ENCODE measurements around the gene ST6GALNAC4. TPM values are rescaled to one million over a fixed set of nuclear protein-coding genes. Genes with fewer than 3 reads are reported as not detected.

Gene ST6GALNAC4, protein sequence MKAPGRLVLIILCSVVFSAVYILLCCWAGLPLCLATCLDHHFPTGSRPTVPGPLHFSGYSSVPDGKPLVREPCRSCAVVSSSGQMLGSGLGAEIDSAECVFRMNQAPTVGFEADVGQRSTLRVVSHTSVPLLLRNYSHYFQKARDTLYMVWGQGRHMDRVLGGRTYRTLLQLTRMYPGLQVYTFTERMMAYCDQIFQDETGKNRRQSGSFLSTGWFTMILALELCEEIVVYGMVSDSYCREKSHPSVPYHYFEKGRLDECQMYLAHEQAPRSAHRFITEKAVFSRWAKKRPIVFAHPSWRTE
- 5.2 and 7.4 TPM in 2 replicates for total RNA-seq (2014; rRNA removed; shearing (Covaris generic))
- polyA plus RNA-seq (2015; cell fraction: cytosol; rRNA removed) = 17.9 and 18.1 TPM in 2 replicates
- 6.6 and 7.9 TPM in 2 replicates for polyA plus RNA-seq (2015; cell fraction: nucleus; rRNA removed)

DNA sequence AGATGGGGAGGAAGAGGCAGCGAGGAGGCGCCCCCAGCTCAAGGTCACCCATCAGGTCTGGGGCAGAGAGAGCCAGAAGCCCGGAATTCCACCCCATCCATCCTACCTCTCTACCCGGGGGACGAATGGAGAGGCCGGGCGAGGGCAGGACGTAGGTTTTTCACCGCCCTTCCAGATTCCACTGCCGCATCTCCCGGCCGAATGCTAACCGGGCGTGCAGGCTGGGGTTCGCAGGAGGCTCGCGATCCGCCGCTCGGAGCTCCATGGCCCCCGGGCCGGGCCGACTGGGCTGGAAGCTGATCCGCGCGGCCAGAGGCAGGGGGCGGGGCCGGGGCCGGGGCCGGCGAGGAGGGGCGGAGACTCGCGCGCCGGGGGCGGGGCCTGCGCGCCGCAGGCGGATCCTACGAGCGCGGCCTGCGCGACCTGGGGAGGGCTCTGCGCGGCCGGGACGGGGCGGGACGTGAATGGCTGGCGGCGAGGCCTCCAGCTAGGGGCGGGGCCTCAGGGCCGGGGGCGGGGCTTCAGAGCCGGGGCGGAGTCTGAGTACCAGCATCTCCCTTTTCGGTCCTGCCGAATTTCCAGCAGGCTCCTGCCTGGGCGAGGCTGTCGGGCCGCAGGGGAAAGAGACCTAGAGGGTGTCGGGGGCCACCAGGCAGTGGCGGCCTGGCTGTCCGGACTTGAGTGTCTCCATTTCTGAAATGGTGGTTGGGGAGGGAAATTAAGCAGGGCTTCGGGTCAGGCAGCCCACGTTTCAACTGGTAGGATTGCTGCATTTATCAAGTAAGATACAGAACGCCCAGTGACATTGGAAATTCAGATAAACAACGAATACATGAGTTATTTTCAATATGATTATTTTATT, at the start of gene ST6GALNAC4:
Gene ST6GALNAC4, minus strand, starts transcription at position 322 of the 862 bp plus-strand sequence. CDS start 622 bp downstream, outside the sequence.
- peak; percentile 77 for DNase-seq (ENCODE audit: low read depth, low spot score)

DNA sequence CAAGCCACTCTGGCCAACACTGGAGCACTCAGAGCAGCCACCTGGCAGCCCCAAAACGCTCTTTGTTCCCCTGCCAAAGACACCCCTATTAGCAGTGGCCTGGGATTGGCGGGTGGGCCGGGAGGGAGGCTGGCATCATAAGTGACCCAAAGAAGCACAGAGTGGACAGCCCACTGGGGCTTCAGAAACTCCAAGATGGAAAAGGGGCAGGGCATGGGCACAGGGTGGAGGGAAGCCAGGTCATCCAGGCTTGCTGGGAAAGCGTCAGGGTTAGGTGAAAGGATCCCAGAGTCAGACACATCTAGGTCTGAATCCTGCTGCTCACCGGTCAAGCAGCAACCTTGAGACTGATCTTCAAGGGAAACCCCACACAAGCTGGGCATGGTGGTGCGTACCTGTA, 49.1 kb upstream of the ST6GALNAC4 start:
- in situ Hi-C loops (cut with HindIII; ENCODE audit: low pct_unique_long_range_greater_than_20kb, low sequenced_read_pairs) = no loop called here
- DNase-seq (ENCODE audit: low read depth, low spot score) = no peak

More for the DNA sequence above, at the start of gene ST6GALNAC4:
- in situ Hi-C loops (cut with HindIII; ENCODE audit: low pct_unique_long_range_greater_than_20kb, low sequenced_read_pairs) = no loop called here

DNA sequence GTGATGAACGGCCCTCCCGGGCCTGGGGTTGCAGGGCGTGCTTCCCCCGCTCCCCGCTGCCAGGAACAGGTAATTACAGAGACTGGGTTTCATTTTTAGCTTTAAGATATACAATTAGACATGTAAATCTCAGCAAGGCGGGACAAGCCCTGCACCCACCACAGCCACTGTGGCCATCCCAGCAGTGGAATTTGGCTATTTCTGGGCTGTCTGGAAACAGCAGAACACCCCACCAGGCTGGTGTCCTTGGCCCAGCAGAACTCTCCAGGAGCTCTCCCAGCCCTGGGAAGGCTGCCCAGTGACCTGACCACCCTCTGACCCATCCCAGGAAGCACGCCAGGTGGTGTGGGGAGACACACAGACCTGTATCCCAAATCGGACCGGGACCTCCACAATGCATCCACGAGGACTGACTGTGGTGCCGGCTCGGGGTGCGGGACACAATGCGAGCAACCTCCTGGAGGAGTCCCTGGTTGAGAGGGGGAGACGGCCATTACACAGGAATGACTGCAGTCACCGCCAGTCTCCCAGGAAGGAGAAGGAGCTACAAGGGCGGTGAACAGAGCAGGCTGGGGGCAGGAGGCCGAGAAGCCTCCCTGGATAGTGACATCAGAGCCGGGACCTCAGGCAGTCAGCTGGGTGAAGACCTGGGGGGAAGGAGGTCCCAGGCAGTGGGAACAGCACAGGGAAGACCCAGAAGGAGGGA, 46.7 kb upstream of the ST6GALNAC4 start:
- DNase-seq (ENCODE audit: low read depth, low spot score) = no peak
- in situ Hi-C loops (cut with HindIII; ENCODE audit: low pct_unique_long_range_greater_than_20kb, low sequenced_read_pairs) = no loop called here

DNA sequence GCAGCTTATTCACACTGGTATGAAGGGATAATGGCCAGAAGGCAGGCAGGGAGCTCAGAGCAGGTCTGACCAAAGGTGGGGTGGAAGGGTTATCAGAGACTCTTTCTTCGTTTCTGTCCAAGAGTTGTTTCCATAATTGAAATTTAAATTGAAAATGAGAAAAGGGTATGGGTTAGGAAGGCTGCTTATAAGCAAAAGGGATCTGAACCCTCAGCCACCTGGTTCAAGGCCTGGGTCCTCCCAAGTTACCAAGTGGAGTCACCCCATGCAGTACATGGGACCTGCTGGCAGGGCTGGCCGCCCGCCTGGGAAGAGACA, 46.2 kb upstream of the ST6GALNAC4 start:
- in situ Hi-C loops (cut with HindIII; ENCODE audit: low pct_unique_long_range_greater_than_20kb, low sequenced_read_pairs) = no loop called here
- DNase-seq (ENCODE audit: low read depth, low spot score) = no peak

DNA sequence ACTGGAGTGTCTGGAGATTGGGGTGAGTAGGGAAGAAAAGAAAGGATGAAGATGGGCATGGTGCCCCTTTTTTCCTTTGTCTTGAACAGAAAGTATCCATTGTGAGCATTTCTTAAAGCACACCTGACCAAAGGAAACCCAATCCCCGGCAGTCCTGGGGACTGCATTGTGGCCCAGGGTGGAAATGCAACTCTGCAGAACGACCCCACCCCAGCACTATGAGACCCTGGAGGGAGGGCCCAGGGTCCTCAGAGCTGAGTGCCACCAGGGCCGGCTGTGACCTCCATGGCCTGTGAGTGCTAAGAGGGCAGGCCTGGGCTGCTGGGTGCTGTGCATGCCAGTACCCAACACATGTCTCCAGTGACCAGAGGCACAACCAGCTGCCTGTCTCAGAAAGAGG, 45.4 kb upstream of the ST6GALNAC4 start:
- DNase-seq (ENCODE audit: low read depth, low spot score) = no peak
- in situ Hi-C loops (cut with HindIII; ENCODE audit: low pct_unique_long_range_greater_than_20kb, low sequenced_read_pairs) = no loop called here

DNA sequence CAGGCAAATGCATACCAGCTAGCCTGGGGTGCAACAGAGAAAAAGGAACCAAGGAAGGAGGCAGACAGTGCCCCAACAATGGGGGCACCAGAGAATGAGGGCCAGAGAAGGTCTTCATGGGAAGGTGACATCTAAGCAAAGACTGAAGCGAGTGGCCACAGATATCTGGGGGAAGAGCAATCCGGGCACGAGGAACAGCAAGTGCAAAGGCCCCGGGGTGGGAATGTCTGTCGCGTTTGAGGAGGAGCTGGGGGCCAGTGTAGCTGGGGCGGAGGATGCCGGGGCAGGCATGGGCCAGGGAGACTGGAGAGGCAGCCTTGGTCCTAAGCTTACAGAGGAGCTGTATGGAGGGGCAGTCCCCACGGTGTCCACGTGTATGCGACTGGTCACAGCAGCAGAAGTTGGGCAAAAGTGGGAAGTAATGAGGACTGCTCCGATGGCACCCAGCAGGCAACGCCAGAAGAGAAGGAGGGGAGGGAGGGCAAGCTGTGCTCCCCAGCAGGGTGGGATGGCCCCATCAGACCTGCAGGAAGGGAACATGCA, 44.8 kb upstream of the ST6GALNAC4 start:
- in situ Hi-C loops (cut with HindIII; ENCODE audit: low pct_unique_long_range_greater_than_20kb, low sequenced_read_pairs) = no loop called here
- no peak for DNase-seq (ENCODE audit: low read depth, low spot score)

DNA sequence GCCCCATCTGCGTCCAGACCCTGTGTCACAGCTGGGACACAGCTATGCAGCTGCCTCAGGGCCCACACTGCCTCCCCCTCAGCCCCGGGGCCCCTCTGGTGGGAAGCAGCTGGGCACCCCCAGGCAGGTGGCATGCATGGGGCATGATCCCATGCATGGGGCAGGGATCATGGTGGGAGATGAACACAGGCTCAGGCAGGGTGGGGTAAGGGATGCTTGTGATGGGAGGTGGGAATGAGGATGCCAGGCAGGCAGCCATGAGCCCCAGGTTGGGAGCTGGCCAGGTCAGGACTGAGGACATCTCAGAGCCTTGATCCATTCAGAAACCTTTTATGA, 44.3 kb upstream of the ST6GALNAC4 start:
- no peak for DNase-seq (ENCODE audit: low read depth, low spot score)
- in situ Hi-C loops (cut with HindIII; ENCODE audit: low pct_unique_long_range_greater_than_20kb, low sequenced_read_pairs) = no loop called here

DNA sequence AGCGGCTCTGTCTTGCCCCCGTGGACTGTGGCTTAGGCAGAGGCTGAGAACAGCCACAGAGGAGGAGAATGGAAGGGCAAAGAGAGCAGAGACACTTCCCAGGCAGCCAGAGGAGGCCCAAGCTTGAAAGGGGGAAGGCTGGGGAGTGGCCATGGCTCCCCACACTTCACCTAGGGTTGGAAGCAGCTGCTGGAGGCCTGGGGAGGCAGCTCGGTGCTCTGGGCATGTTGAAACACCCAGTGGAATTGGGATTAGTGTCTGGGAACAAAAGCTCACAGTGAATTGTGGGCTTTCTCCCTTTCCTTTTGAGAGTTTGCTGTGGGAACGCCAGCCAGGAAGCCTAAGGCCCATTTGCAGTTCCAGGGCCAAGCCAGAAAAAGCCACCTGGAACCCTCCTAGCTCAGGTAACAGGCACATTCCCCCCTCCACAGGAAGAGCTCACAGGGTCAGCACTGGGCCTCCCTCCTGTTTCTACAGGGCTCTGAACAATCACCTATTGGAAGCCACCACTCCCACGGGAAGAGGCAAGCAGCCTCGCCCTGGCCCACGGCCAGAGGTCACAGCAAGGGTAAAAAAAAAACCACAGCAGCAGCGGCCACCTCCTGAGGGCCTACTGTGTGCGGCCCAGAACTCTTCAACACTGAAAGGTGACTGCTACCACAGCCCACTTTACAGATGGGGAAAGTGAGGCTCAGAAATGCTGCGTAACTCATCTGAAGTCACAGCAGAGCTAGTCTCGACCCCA, 43.7 kb upstream of the ST6GALNAC4 start:
- DNase-seq (ENCODE audit: low read depth, low spot score) = peak; percentile 39
- in situ Hi-C loops (cut with HindIII; ENCODE audit: low pct_unique_long_range_greater_than_20kb, low sequenced_read_pairs) = no loop called here

DNA sequence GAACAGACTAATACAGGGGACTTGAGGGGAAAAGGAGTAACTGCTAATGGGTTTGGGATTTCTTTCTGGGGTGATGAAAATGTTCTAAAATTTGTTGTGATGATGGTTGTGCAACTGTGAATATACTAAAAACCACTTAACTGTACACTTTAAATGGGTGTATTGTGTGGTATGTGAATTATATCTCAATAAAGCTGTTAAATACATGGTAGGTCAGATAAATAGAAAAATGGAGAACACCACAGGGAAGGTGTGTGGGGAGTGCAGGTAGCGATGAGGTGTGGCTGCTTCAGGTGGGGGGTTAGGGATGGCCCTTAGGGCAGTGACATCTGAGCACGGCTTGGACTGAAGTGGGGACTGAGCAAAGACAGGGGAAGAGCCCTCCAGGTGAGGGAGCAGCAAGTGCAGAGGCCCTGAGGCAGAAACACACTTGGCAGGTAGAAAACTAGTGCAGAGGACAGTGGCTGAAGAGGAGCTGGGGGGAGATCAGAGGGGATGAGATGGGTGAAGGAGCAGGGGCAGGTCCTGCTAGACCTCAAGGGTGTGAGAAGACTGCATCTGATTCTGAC, 43.1 kb upstream of the ST6GALNAC4 start:
- in situ Hi-C loops (cut with HindIII; ENCODE audit: low pct_unique_long_range_greater_than_20kb, low sequenced_read_pairs) = no loop called here
- DNase-seq (ENCODE audit: low read depth, low spot score) = no peak

DNA sequence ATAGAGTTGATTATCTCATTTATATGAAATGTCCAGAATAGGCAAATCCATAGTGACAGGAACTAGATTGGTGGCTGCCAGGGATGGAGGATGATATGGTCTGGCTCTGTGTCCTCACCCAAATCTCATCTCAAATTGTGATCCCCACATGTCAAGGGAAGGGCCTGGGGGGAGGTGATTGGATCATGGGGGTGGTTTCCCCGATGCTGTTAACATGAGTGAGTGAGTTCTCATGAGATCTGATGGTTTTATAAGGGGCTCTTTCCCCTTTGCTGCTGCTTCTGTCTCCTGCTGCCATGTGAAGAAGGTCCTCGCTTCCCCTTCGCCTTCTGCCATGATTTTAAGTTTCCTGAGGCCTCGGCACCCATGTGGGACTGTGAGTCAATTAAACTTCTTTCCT, 42.6 kb upstream of the ST6GALNAC4 start:
- in situ Hi-C loops (cut with HindIII; ENCODE audit: low pct_unique_long_range_greater_than_20kb, low sequenced_read_pairs) = no loop called here
- DNase-seq (ENCODE audit: low read depth, low spot score) = no peak

DNA sequence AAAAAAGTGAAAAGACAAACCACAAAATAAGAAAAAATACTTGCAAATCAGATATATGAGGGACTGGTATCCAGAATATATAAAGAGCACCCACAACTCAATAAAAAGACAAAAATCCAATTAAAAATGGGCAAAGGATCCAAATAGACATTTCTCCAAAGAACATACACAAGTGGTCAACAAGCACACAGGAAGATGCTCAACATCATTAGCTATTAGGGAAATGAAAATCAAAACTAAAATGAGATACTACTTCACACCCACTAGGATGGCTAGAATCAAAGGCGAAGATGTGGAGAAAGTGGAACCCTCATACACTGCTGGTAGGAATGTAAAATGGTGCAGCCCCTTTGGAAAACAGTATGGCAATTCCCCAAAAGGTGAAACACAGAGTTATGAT, 41.9 kb upstream of the ST6GALNAC4 start:
- in situ Hi-C loops (cut with HindIII; ENCODE audit: low pct_unique_long_range_greater_than_20kb, low sequenced_read_pairs) = no loop called here
- DNase-seq (ENCODE audit: low read depth, low spot score) = no peak

DNA sequence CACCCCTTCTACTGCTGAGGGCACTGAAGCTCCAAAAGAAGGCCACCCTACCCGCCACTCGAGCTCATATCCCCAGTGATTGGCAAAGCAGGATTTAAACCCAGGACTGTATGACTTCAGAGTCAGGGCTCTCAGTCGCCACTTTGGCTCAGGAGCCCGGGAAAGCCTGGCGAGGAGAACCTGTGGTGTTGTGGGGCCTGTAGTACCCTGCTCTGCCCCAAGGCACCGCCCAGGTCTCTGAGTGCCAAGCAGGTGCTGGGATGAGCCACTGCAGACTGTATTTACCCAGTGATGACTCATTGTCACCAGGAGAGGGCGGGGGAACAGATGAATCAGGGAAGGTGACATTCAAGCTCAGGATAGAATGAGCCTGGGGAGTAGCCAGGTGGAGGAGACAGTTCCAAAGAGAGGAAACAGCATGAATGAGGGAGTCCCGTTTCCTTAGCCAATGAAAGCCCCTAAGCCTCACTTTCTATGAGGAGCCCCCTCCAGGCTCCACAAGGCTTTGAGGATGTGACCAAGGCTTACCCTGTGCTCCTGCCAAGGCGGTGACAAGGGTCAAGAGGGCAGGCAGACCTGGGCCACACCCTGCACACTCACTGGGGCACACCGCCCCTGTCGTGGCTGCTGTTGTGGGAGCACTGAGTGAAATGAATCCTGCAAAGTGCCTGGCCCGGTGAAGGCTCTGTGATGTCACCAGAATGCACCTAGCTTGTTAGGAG, 38.6 kb upstream of the ST6GALNAC4 start:
- in situ Hi-C loops (cut with HindIII; ENCODE audit: low pct_unique_long_range_greater_than_20kb, low sequenced_read_pairs) = no loop called here
- peak; percentile 55 for DNase-seq (ENCODE audit: low read depth, low spot score)

DNA sequence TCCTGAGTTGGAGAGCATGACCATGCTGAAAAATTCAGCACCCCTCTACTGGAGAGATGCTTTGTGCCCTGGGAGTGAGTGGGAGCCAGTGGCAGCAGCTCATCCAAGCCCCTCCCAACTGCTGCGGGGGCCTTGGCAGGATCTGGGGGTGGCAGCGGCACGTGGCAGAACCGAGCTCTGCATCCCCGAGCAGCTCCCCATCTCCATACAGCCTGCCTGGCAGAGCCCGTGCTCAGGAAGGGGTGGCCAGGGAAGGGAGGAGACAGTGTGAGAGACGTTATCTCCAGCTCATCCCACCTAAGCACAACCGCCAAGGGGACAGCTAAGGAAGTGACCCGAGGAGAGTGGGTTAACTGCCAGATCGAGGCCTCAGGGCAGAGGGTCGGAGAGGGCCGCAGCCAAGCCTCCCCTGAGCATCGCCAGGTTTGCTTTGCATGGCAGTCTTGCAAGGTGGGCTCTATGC, 38.0 kb upstream of the ST6GALNAC4 start:
- no peak for DNase-seq (ENCODE audit: low read depth, low spot score)
- in situ Hi-C loops (cut with HindIII; ENCODE audit: low pct_unique_long_range_greater_than_20kb, low sequenced_read_pairs) = no loop called here

DNA sequence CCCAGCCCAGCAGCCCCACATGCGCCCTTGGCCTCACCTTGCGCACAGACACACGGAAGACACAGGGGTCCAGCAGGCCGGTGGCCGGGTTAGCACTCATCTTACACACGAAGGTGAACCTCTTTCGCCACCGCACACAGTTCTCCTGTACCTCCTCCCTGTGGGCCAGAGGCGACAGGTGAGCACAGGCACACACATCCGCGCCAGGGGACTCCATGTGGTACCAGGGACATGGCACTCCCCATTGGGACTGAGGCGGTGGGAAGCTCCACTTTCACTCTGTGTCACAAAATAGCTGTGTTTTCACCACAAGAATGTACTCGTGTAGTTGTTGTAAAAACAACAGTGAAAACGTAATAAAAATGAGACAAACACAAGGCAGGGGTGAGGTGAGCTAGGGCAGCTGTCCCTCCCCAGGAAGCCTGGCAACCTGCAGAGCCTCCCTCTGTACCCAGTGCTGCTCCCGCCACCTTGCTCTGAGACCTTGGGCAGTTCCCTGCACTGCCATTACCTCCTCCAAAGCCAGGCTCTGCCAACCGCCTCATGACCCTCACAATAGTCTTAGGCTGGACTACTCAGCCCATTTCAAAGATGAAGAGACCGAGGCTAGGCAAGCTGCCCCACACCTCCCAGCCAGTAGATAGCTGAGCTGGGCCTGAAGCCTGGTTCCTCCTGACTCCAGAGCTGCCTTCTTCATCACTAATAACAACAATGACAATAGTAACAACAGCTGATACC, 37.1 kb upstream of the ST6GALNAC4 start:
- in situ Hi-C loops (cut with HindIII; ENCODE audit: low pct_unique_long_range_greater_than_20kb, low sequenced_read_pairs) = no loop called here
- DNase-seq (ENCODE audit: low read depth, low spot score) = no peak

DNA sequence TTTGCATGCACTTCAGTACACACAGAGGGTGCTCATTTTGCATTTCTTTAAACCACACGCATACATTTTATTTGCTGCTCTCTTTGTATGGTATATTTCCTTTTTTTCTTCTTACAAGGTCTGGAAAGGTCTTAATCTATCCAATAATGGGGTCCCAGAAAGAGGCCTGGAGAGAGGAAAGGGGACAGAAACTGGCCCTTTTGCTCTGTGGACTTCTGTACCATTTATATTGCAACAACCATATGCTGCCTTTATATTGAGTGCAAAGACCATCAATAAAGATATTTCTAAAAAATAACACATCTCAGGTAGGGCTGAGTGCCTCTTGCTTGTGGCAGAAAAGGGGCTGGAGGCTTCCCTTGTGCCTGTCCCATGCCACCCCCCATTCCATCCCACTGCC, 36.3 kb upstream of the ST6GALNAC4 start:
- DNase-seq (ENCODE audit: low read depth, low spot score) = no peak
- in situ Hi-C loops (cut with HindIII; ENCODE audit: low pct_unique_long_range_greater_than_20kb, low sequenced_read_pairs) = no loop called here
